ENCODE measurements around the gene TMCO6.

Gene TMCO6

DNA sequence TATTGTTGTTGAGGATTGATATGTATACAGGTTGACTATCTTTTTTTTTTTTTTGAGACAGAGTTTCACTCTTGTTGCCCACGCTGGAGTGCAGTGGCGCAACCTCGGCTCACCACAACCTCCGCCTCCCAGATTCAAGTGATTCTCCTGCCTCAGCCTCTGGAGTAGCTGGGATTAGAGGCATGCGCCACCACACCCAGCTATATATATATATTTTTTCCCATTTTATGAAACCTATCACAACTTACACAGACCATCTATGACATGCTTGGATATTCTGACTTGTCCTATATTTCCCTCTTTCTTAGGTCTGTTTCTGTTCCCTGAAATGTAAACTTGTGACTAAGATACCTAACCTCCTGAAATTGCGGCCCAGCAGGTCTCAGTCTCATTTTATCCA is 11.3 kb upstream of the TMCO6 start:
- peaks cover 2% of the 10 kb centered on the region; the same call in 1 of the 2 replicates for H3K9me3 ChIP-seq (ENCODE audit: control insufficient read depth, insufficient read depth, low read length)
- no peaks in the 10 kb centered on the region for H4K20me1 ChIP-seq (ENCODE audit: control insufficient read depth, insufficient read depth, low read depth, low read length)
- H3K79me2 ChIP-seq (ENCODE audit: control insufficient read depth, low read length) = no peaks in the 10 kb centered on the region
- no peaks in the 10 kb centered on the region for H3K36me3 ChIP-seq (ENCODE audit: control insufficient read depth, low read length)
- no peaks in the 10 kb centered on the region for H3K9me2 ChIP-seq (replicated peaks; ENCODE audit: control insufficient read depth, low read length)
- TF ChIP-seq, protein P1, sequence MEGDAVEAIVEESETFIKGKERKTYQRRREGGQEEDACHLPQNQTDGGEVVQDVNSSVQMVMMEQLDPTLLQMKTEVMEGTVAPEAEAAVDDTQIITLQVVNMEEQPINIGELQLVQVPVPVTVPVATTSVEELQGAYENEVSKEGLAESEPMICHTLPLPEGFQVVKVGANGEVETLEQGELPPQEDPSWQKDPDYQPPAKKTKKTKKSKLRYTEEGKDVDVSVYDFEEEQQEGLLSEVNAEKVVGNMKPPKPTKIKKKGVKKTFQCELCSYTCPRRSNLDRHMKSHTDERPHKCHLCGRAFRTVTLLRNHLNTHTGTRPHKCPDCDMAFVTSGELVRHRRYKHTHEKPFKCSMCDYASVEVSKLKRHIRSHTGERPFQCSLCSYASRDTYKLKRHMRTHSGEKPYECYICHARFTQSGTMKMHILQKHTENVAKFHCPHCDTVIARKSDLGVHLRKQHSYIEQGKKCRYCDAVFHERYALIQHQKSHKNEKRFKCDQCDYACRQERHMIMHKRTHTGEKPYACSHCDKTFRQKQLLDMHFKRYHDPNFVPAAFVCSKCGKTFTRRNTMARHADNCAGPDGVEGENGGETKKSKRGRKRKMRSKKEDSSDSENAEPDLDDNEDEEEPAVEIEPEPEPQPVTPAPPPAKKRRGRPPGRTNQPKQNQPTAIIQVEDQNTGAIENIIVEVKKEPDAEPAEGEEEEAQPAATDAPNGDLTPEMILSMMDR (IDR thresholded peaks at IDR 0.05; ENCODE audit: low read depth, low read length, poor library complexity, severe bottlenecking) = no peak
- no peak for TF ChIP-seq EZH2phosphoT487 (IDR thresholded peaks at IDR 0.05; ENCODE audit: borderline replicate concordance, low read length)
- H3K4me1 ChIP-seq (ENCODE audit: control insufficient read depth, low read length) = peaks cover 15% of the 10 kb centered on the region
- no peak overlapping the region for H3K4me2 ChIP-seq (ENCODE audit: low read length)
- peaks cover 26% of the 10 kb centered on the region for H3K27me3 ChIP-seq (ENCODE audit: control insufficient read depth, low read length)
- H3F3A ChIP-seq (ENCODE audit: control insufficient read depth, insufficient read depth) = no peaks in the 10 kb centered on the region
- no peak overlapping the region for H3K27ac ChIP-seq (ENCODE audit: low read depth, low read length)
- no peak overlapping the region for H3K4me3 ChIP-seq (ENCODE audit: low read length)

DNA sequence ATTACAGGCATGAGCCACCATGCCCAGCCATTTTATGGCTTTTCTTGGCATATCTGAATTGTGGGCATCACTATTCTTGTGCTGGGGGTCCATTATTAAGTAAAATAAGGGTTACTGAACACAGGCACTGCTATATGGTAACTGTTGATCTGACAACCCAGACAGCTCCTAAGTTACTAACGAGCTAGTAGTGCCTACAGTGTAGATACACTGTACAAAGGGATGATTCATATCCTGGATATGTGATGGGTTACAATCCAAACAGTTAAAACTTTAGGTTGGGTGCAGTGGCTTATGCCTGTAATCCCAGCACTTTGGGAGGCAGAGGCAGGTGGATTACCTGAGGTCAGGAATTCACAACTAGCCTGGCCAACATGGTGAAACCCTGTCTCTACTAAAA is 10.5 kb upstream of the TMCO6 start:
- no peaks in the 10 kb centered on the region for H3K9me2 ChIP-seq (replicated peaks; ENCODE audit: control insufficient read depth, low read length)
- H3K4me2 ChIP-seq (ENCODE audit: low read length) = no peak overlapping the region
- peaks cover 2% of the 10 kb centered on the region; the same call in 1 of the 2 replicates for H3K9me3 ChIP-seq (ENCODE audit: control insufficient read depth, insufficient read depth, low read length)
- peaks cover 19% of the 10 kb centered on the region for H3K4me1 ChIP-seq (ENCODE audit: control insufficient read depth, low read length)
- H3F3A ChIP-seq (ENCODE audit: control insufficient read depth, insufficient read depth) = no peaks in the 10 kb centered on the region
- H3K79me2 ChIP-seq (ENCODE audit: control insufficient read depth, low read length) = no peaks in the 10 kb centered on the region
- H3K4me3 ChIP-seq (ENCODE audit: low read length) = no peak overlapping the region
- H3K36me3 ChIP-seq (ENCODE audit: control insufficient read depth, low read length) = no peaks in the 10 kb centered on the region
- peaks cover 31% of the 10 kb centered on the region for H3K27me3 ChIP-seq (ENCODE audit: control insufficient read depth, low read length)
- H3K27ac ChIP-seq (ENCODE audit: low read depth, low read length) = no peak overlapping the region
- H4K20me1 ChIP-seq (ENCODE audit: control insufficient read depth, insufficient read depth, low read depth, low read length) = no peaks in the 10 kb centered on the region
- TF ChIP-seq, protein P1 (IDR thresholded peaks at IDR 0.05; ENCODE audit: low read depth, low read length, poor library complexity, severe bottlenecking) = no peak
- TF ChIP-seq EZH2phosphoT487 (IDR thresholded peaks at IDR 0.05; ENCODE audit: borderline replicate concordance, low read length) = no peak

DNA sequence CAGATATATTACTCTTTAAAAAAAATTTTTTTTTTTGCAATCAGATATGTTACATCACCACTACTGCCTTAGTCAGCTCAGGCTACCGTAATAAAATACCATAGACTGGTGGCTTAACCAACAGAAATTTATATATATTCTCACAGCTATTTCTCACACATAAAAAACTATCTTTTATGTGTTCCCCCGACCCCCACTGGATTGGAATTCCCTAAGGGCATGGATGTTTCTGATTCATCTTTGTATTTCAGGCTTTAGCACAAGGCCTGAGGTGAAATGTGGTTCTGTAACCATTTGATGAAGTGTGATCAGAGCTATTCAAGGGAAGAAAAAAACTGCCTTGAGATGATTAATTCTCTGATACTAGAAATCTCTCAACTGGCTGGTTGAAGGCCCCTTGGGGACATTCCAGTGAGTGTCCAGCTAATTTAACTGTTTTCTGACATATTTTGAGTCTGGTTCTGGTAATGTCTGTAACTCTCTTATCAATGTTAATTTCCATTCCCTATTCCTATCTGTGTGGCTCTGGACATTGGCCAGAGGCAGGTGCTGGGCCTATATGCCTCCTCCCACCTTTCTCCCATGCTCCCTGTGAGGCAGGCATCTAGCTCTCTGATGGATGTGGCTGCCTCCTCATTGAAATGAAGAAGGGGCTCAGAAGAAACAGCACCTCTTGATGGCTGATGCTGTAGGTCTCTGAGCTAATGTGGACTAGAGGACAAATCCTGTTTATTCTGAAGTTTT is 8.8 kb upstream of the TMCO6 start:
- H4K20me1 ChIP-seq (ENCODE audit: control insufficient read depth, insufficient read depth, low read depth, low read length) = no peaks in the 10 kb centered on the region
- H3K4me1 ChIP-seq (ENCODE audit: control insufficient read depth, low read length) = peaks cover 19% of the 10 kb centered on the region
- no peak for TF ChIP-seq EZH2phosphoT487 (IDR thresholded peaks at IDR 0.05; ENCODE audit: borderline replicate concordance, low read length)
- TF ChIP-seq, protein P1 (IDR thresholded peaks at IDR 0.05; ENCODE audit: low read depth, low read length, poor library complexity, severe bottlenecking) = no peak
- peaks cover 2% of the 10 kb centered on the region; the same call in 1 of the 2 replicates for H3K9me3 ChIP-seq (ENCODE audit: control insufficient read depth, insufficient read depth, low read length)
- H3F3A ChIP-seq (ENCODE audit: control insufficient read depth, insufficient read depth) = no peaks in the 10 kb centered on the region
- H3K9me2 ChIP-seq (replicated peaks; ENCODE audit: control insufficient read depth, low read length) = no peaks in the 10 kb centered on the region
- no peak overlapping the region for H3K4me2 ChIP-seq (ENCODE audit: low read length)
- H3K79me2 ChIP-seq (ENCODE audit: control insufficient read depth, low read length) = no peaks in the 10 kb centered on the region
- no peak overlapping the region for H3K4me3 ChIP-seq (ENCODE audit: low read length)
- H3K27ac ChIP-seq (ENCODE audit: low read depth, low read length) = no peak overlapping the region
- H3K27me3 ChIP-seq (ENCODE audit: control insufficient read depth, low read length) = peaks cover 31% of the 10 kb centered on the region
- H3K36me3 ChIP-seq (ENCODE audit: control insufficient read depth, low read length) = no peaks in the 10 kb centered on the region
